K562 (cell line): Measurements from ENCODE around the gene AMOTL1. TPM values are rescaled to one million over a fixed set of nuclear protein-coding genes. Genes with fewer than 3 reads are reported as not detected.

Source experiments
- ATAC-seq: fragments of 200-7000 bp; cut with Tn5 transposase; 3 replicates; pipeline ENCODE4 v1.9.1; 2020; ENCODE audit warnings: moderate library complexity
- BruUV-seq: library from RNA; stranded (reverse); fragments of 400-500 nt; replicated peaks from 2 replicates; lab custom pipeline; 2021; lab: Mats Ljungman, UMichigan
- CTCF ChIA-PET: fragments of 300-600 bp; formaldehyde crosslinking; extraction: SDS; loops from one replicate; lab custom pipeline; 2021; ENCODE audit warnings: low intra/inter-chr PET ratio; lab: Yijun Ruan, JAX
- POLR2A ChIA-PET: fragments of 300-600, 350-650 bp; sonication (Branson Sonifier 250); formaldehyde crosslinking; extraction: SDS; loops from one replicate; lab custom pipeline; 2021; ENCODE audit warnings: antibody characterized with exemption, inconsistent platforms; lab: Yijun Ruan, JAX
- DNase-seq, 4 experiments: peaks; one replicate each; pipeline versions ENCODE4 v3.0.0 to v3.0.0-alpha.2; 2011 to 2018; ENCODE audit warnings: low spot score in 3 of 4, mixed read lengths in 3 of 4; ENCODE audit errors: extremely low read depth in 1 of 4
- FAIRE-seq: peaks from 2 replicates; lab custom pipeline; 2011; peaks lifted over from hg19 to GRCh38; lab: Jason Lieb, UNC
- H2AFZ ChIP-seq: 2 replicates; pipeline ENCODE4 v1.6.0; 2011; ENCODE audit warnings: low read depth, low read length, control low read depth, inconsistent platforms
- H3K27ac ChIP-seq: fragments of 200-600 bp; 3 replicates; pipeline ENCODE4 v1.8.0; 2011; ENCODE audit warnings: low read depth, mild to moderate bottlenecking, control low read depth, inconsistent platforms, low read length, moderate library complexity, mixed read lengths; ENCODE audit errors: extremely low read depth
- H3K27me3 ChIP-seq, 2 experiments: fragments of 300-600 bp in 1 of 2; 2 replicates in 1 of 2; 3 replicates in 1 of 2; pipeline versions ENCODE4 v1.6.0 to v1.8.0; 2011; ENCODE audit warnings: inconsistent platforms in 2 of 2, low read length in 2 of 2, mild to moderate bottlenecking in 1 of 2, mixed read lengths in 1 of 2, moderate library complexity in 1 of 2; ENCODE audit not compliant: control insufficient read depth in 2 of 2, insufficient read depth in 2 of 2
- H3K36me3 ChIP-seq: fragments of 300-600 bp; 3 replicates; pipeline ENCODE4 v1.8.0; 2011; ENCODE audit warnings: mild to moderate bottlenecking, low read length, inconsistent platforms; ENCODE audit not compliant: control insufficient read depth, insufficient read depth
- H3K4me1 ChIP-seq, 2 experiments: fragments of 200-600 bp in 1 of 2; replicated peaks in 1 of 2; 2 replicates in 1 of 2; 3 replicates in 1 of 2; pipeline versions ENCODE4 v1.5.1 to v1.8.0; 2011; ENCODE audit warnings: inconsistent platforms in 2 of 2, low read length in 2 of 2, mild to moderate bottlenecking in 1 of 2, mixed read lengths in 1 of 2, moderate library complexity in 1 of 2; ENCODE audit not compliant: control insufficient read depth in 2 of 2, insufficient read depth in 2 of 2
- H3K4me2 ChIP-seq: 2 replicates; pipeline ENCODE4 v1.6.1; 2011; ENCODE audit warnings: low read length, control low read depth, inconsistent platforms, mixed read lengths; ENCODE audit not compliant: insufficient read depth
- H3K4me3 ChIP-seq: fragments of 200-600 bp; sonication (generic), shearing (Covaris generic); 2 replicates; pipeline ENCODE4 v1.5.1; 2016; ENCODE audit warnings: control low read depth, inconsistent platforms
- H3K79me2 ChIP-seq: fragments of 200-600 bp; 3 replicates; pipeline ENCODE4 v1.8.0; 2011; ENCODE audit warnings: low read length, inconsistent platforms; ENCODE audit not compliant: control insufficient read depth, insufficient read depth
- H3K9ac ChIP-seq, 2 experiments: 2 replicates each; pipeline versions ENCODE4 v1.6.0 to v1.6.1; 2011; ENCODE audit warnings: low read depth in 2 of 2, low read length in 2 of 2, control low read depth in 1 of 2, inconsistent platforms in 1 of 2, mild to moderate bottlenecking in 1 of 2, mixed read lengths in 1 of 2; ENCODE audit not compliant: insufficient read depth in 1 of 2
- H3K9me1 ChIP-seq: one replicate; pipeline ENCODE4 v1.6.0; 2011; ENCODE audit warnings: inconsistent platforms, mild to moderate bottlenecking, low read length, moderate library complexity; ENCODE audit not compliant: control insufficient read depth, insufficient read depth
- H3K9me3 ChIP-seq: replicated peaks from 2 replicates; pipeline ENCODE4 v1.5.1; 2011; ENCODE audit warnings: low read depth, low read length, inconsistent platforms; ENCODE audit not compliant: control insufficient read depth, insufficient read depth
- H4K20me1 ChIP-seq: replicated peaks from 2 replicates; pipeline ENCODE4 v1.6.1; 2011; ENCODE audit warnings: low read length, inconsistent platforms, mixed read lengths; ENCODE audit not compliant: control insufficient read depth, insufficient read depth
- HMGN3 ChIP-seq: IDR thresholded peaks from 2 replicates; pipeline ENCODE4 v1.6.1; 2011; ENCODE audit warnings: borderline replicate concordance, low read depth, mild to moderate bottlenecking, mixed read lengths, low read length; ENCODE audit not compliant: insufficient read length; ENCODE audit errors: extremely low read depth
- PRDM10 ChIP-seq: fragments of 450-650 bp; IDR thresholded peaks from 2 replicates; pipeline ENCODE4 v1.6.1; 2018; ENCODE audit not compliant: partially characterized antibody
- ZNF644 ChIP-seq: fragments of 200-800 bp; sonication (Bioruptor generic); IDR thresholded peaks from 2 replicates; pipeline ENCODE4 v1.6.1; 2016; ENCODE audit warnings: low read depth, missing genetic modification characterization, missing compliant biosample characterization
- WGBS: fragments of 100-300 bp; shearing (Covaris generic); methylation state at CpG from one replicate; pipeline ENCODE4 v1.1.6; 2016; ENCODE audit warnings: low coverage, mixed read lengths; ENCODE audit not compliant: insufficient coverage; ENCODE audit errors: missing lambda C conversion rate; 5-methylcytosine and 5-hydroxymethylcytosine counted together
- in situ Hi-C: fragments of 300-500 bp; cut with MboI; formaldehyde crosslinking; loops from 4 replicates; pipeline ENCODE4 v1.15.0; 2018; ENCODE audit warnings: inconsistent platforms, mixed read lengths
- intact Hi-C: fragments of 100-400 bp; cut with micrococcal nuclease; formaldehyde crosslinking; loops from 2 replicates; pipeline ENCODE4 v1.14.2; 2022
- polyA plus RNA-seq, 8 experiments: library from polyadenylated mRNA; depleted of rRNA in 4 of 8; stranded (reverse) in 5 of 8; unstranded in 3 of 8; fragments of >200 nt; fragmentation: Nextera tagmentation in 2 of 8; fragmentation: Illumina TruSeq in 1 of 8; extraction: Ambion mirVana in 2 of 8; extraction: Trizol in 1 of 8; gene quantifications; 2 replicates each; pipeline versions ENCODE4 v1.2.1 to v1.2.3, GENCODE V29; 2011 to 2014; ENCODE audit warnings: inconsistent platforms in 1 of 8, missing spikeins in 1 of 8
- total RNA-seq, 7 experiments: library from RNA; depleted of rRNA in 6 of 7; stranded (reverse); fragments of >200 nt in 6 of 7; fragmentation: Illumina TruSeq in 2 of 7; extraction: Trizol in 2 of 7; gene quantifications; 2 replicates each; pipeline versions ENCODE4 v1.2.1 to v1.2.3, GENCODE V29; 2011 to 2021; ENCODE audit warnings: low replicate concordance in 1 of 7

The AMOTL1 gene
- total and polyA plus RNA-seq, 9 of the 15 experiments (the other 6 are each of a cell fraction or from before 2014, with no cell fraction given), result 4.0 to 35.4 (median 14.0) TPM

- Histone ChIP-seq H3K27me3 (no peaks in the 10 kb centered on the region; a peak in 1 of 5 replicates), H3K4me1 (peaks cover 20 to 55% of the 10 kb centered on the region in 2 experiments), H3K9me1 (no peaks in the 10 kb centered on the region), H2AFZ (no peak overlapping the region), H3K4me2 (peak overlapping the region; percentile 29; the same call in 1 of the 2 replicates), H3K4me3 (no peak overlapping the region), H4K20me1 (peaks cover 12% of the 10 kb centered on the region), H3K79me2 (peaks cover 83% of the 10 kb centered on the region), H3K9me3 (no peaks in the 10 kb centered on the region), H3K9ac (no peak overlapping the region), H3K27ac (no peak overlapping the region), H3K36me3 (no peaks in the 10 kb centered on the region)
- in situ Hi-C loops, result no loop called here
- no TSS peak for BruUV-seq
- intact Hi-C loops, result no loop called here
- CTCF ChIA-PET, result no interaction called here
- ATAC-seq (no peak), FAIRE-seq (no peak), DNase-seq (no peak)
- 52% methylated on average over 2 of the region's 2 CpGs for WGBS
- POLR2A ChIA-PET, result interaction anchor here (0.6 to 1.0 kb wide), 2 partner anchors 31 to 97 kb away, joined by 3 to 4 read pairs; no protein-coding TSS in a partner anchor
- peak; percentile 36; the same call in 1 of the 2 replicates for TF ChIP-seq ZNF644 (tag)
- no peak for TF ChIP-seq HMGN3
- TF ChIP-seq PRDM10, result peak; percentile 51
Measured at GRCh38 chr11:94771951-94772350, 3.8 kb downstream of the AMOTL1 start.
